HUDEP-2 (cell line): ENCODE data around the gene MAP3K3.

Experiments used
- DNase-seq, 76 experiments: peaks; one replicate each; lab custom pipeline; 2025; ENCODE audit not compliant: unreplicated experiment in 76 of 76; lab: John Stamatoyannopoulos, UW

MAP3K3 gene

DNA sequence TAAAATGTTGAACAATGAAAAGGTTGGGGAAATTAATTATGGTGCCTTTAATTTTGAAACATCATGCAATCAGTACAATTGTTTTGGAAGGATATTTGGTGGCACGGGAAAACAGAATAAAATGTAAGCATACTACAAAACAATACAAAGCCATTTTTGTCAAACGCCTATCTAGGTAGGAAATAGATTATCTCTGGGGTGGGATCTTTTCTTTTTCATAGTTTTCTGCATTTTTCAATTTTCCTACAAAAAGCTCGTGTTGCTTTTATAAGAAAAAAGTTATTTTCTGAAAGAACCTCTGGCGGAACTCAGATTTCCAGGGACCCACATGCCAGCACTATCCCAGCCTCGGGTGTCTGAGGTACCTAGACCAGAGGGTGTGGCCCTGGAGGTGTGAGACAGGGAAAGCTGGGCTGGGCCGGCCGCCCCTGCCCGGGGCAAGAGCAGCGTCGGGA is 961 bp upstream of the MAP3K3 start:
- no peak for DNase-seq

DNA sequence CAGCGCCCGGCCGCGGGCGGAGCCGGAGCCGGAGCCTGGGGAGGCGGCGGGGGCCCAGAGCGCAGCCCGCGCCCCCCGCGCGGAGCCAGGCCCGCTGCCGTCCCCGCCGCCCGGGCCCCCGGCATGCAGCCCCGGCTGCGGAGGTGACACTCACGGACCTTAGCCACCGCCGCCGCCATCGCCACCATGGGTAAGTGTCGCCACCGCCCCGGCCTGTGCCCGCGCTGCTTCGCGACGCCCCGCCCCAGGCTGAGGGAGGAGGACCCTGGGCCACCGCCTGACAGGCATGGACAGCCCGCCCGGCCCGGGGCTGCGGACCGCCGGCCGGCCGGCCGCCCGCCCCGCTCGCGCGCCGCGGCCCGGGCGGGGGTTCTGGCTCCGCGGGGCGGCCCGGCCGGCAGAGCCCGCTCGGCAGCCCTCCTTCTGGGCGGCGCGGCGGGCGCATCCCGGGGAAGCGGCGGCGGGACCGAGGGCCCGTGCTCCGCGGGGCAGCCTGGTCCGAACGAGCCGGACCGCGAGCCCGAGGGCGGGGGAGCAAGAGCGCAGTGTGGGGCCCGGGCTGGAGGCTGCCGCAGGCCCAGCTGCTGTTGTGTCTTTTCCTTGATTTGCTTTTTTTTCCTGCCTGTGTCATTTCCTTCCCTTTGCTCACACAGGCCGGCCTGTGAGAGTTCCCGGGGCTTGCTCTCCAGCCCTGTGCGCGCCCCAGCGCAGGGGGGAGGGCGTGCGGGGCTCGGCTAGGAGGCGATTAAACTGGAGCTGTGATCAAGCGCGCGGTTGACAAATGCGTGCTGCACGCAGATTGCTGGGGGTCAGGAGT is 565 bp downstream of the MAP3K3 start:
- peak in 58 of 76 experiments; percentile 2 to 65 (median 42) for DNase-seq

DNA sequence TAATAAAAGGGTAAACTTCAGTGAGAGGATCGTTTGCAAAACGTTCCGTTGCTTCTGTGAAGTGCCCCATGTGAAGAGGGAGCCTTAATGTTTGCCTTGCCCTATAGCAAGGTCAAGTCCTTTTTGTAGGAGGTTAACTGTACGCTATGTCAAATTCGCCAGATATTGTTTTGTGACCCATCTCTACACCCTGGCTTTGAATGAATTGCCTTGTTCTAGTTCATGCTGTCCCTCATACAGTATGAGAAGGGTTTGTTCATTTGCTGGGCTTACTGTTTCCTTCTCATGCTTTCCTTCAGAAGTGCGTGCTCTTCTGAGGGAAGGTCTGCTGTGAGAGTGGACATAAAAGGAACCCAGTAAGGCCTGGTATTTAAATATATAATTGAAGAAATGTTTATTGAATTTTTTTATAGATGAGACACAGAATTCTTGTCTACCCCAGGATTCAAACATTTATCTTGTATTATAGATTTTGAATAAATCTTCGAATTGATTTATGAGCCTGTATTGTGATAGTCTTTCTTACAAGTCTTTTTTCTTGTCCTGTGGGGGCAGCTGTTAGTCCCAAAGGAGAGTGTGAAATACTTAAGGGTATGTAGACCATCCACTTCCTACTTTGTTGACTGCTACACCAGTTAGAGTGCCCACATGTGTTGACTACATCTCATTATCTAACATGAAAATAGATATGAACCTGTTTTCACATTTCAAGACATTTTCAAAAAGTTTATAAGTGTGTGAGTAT is 1.7 kb downstream of the MAP3K3 start:
- no peak for DNase-seq

DNA sequence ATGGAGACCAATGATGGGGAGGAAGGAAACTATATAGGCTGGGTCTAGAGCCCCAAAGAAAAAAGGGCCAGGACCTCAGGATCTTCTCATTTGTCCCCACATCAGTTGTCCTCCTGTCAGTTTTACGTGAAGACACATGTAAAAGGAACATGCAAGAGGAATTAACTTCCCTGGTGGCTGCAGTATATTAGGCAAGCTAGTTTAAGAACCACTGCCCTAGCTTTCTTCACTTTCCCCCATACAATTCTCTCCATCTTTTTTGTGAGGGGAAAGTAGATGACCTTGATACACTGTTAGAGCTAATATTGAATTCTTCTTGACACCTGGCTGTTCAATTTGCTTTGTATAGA is 2.3 kb downstream of the MAP3K3 start:
- DNase-seq, result no peak

DNA sequence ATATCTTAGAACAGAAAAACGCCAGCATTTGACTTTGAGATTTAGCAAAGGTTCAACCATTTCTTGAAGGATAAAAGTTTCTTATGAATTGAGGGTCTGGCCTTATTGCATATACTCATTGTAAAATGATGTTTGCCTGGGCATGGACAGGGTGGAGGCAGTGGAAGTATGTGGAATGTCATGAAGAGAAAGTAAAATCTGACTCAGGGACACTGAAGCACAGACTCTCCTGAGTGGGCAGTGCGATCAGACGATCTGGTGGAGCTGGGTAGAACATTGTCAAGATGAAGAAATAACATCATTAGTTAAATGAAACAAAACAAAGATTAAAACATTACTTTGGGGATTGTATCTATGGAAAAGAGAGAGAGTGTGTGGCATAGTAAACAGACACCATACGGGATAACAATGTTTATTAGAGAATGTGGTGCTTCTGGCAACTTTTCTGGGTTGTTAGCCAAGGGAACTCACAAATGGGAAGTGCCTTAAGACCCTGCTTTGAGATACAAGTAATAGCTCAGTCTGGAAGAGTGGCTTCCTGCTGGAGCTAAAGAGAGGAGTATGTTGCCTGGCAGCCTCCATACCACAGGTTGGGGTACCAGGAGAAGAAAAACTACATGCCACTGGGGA is 4.4 kb downstream of the MAP3K3 start:
- no peak for DNase-seq

DNA sequence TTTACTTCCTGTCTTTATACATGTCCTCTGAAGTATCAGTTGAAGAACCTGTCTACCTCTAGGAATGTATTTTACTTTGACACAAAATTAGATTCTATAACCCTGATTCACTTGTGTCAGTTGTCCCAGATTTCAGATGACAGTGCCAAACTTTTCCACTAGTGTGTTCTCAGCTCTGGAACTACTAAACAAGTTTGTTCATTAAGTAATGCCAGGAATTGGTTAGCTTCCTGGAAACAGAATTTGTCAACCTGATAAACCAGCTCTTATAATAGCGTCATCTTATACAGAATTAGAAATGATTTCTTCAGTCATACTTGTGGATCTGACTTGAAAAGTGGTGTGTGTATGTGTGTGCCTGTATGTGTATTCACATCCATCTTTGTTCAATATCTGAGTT is 7.4 kb downstream of the MAP3K3 start:
- no peak for DNase-seq

DNA sequence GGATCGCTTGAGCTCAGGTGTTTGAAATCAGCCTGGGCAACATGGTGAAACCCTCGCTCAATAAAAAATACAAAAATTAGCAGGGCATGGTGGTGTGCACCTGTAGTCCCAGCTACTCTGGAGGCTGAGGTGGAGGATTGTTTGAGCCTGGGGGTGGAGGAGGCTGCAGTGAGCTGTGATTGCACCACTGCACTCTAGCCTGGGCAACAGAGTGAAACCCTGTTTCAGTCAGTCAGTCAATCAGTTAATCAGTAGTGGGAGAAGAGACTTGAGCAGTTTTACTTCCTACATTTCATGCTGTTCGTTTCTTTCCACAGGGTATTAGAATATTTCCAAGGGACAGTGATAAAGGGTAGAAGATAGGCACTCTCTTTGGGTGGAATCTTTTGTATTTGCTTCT is 8.8 kb downstream of the MAP3K3 start:
- no peak for DNase-seq

DNA sequence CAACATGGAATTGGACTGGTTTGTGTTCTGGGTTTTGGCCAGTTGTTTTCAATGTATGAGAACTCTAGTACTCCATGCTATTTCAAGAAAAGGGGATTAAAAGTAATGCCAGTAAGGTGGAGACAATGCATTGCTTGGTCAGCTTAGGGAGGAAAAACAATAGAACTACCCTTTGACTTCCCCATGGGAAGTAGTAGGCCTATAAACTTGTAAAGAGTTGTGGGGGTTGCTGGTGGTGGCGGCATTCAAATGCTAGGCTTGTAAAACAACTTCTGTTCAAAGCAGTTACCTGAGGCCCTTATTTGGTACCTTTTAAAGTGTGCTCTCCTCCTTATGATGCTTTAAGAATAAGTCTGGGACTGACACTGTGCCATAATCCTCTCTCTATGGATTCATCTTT is 9.4 kb downstream of the MAP3K3 start:
- DNase-seq, result no peak

DNA sequence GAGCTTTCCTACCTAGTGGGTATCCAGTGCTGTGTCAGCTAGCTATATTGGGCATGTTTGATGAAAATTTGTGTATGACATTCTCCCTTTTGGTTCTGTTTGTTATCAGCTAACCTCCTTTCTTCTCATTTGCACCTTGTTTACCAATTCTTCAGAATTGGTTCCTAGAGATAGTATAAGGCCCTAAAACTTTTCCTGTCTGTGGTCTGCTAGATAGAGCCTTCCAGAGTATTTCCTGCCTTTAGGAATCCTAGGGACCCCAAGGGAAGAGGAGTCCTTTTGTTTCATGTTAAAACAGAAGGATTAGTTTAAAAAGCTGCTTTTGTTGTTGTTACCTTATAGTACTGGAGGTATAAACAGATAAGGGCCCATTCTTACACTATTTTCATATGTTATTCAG is 11.5 kb downstream of the MAP3K3 start:
- no peak for DNase-seq

DNA sequence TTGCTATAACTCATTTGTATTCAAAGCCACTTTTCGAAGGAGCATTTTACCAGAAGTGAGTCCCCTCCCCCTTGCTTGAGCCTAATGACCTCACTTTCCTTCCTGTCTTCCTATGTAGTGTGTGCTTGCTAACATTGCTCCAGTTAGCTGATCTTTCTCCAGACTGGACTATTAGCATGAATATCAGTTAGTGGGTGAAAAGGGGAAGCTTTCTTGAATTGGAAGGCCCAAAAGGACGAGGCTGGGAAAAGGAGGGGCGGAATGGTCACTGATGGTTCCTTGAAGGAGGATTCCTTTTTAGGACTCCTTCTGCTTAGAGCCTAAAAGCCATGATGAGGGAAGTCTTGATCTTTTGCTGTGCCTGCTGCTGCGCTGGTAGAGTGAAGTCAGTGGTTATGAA is 11.9 kb downstream of the MAP3K3 start:
- DNase-seq, result no peak

DNA sequence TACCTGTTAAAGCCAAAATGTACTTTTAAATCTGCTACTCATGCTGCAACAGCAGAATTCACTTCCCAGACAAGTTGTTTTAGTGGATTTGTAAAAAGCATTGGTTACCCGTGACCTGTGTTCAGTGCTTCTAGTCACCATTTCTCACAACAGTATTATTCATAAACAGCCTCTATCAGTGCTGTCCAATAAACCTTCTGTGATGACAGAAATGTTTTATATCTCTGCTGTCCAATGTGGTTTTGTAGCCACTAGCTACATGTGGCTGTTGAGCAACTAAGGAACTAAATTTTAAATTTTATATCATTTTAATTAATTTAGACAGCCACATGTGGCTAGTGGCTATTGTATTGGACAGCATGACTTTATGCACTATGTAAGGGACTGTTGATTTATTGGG is 12.6 kb downstream of the MAP3K3 start:
- DNase-seq, result no peak

DNA sequence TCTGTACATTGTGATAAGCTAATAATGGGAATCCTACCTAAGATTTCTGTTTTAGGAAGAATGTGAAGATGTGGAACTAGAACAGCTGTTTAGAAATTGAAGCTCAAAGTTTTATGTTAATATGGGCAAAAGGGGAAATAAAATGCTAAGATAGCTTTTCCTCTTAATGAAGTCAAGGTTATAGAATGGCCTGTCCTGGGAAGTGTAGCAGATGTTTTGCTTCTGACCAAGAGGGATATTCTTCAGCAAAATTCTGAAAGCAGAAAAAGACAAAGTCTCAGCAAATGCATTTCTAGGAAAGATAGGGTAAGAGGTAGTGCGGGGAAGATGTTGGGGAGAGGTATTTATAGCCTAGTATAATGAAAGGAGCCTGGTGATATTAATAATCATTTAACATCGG is 13.1 kb downstream of the MAP3K3 start:
- no peak for DNase-seq

DNA sequence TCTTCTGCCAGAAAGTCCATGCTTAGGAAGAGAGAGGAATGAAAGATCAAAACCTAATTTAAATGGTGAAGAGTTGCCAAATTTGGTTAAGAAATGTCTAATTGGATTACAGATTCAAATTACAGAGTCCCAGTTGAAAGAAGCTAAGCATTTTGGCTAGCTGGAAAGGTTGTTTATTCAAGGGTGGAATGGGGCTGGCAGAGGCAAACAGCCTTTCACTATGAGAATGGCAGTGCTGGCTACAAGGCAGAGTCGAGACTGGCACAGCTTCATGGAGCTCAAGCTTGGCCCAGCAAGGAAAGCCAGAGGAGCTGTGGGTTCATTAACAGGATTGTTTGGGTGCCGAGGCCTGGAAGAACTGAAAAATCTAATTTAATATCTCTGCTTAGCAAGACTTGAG is 13.6 kb downstream of the MAP3K3 start:
- no peak for DNase-seq

DNA sequence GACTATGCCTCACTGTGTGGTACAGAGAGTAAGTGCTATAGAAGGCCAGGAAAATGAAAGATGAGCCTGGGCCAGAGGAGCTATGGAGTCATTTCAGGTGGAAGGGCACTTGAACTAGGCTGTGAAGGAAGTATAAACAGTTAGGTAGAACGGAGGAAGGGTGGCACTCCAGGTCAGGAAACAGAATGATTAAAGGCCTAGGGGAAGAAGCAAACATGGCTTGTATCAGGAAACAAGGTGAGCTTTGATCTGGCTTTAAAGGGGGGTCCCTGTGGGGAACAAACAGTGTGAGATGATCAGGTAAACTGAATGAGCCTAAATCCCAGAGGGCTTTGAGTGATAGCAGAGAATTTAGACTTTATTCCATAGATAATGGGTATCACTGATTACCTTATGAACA is 16.9 kb downstream of the MAP3K3 start:
- DNase-seq, result no peak

DNA sequence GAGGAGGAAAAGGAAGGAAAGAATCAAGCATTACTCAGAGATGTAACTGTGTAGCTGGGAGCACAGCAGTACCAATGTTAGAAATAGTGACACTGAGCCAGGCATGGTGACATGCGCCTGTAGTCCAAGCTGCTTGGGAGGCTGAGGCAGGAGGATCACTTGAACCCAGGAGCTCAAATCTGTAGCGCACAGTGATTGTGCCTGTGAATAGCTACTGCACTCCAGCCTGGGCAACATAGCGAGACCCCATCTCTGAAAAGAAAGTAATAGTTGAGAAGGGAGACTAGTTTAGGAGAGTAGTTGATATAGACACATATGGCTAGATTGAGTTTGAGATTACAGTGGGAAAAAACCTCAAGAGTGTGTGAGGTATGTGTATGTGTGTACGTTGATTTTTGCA is 17.8 kb downstream of the MAP3K3 start:
- DNase-seq, result no peak

DNA sequence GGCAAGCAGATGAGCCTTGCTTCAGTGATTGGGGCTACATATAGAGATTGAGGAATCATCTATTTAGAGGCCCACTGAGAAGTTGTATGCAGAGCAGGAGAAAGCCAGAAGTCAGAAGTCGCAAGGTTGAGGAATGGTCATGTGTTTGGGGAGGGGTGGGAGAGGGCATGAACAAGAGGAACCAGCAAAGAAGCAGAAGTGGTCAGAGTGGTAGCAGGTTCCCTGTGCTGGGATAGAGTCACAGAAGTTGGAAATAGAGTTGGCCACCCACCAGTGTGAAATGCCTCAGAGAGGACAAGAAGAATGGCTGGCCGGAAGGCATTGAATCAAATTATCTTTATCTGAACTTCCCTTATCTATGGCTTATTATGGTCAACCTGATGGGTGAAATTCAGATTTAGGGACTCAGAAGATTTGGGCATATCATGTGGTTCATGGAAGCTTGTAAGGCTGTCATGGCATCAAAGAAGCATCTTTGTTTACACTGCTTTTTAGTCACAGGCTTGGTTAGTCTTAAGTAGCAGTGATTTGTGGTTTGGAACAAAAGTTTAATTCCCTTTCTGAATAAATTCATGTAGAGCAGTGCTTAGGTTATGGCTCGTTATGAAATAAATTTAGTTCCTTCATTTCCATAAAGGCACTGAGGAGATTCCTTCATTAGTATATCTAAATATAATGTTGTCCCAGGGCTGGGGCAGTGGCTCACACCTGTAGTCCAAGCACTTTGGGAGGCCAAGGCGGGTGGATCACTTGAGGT is 19.7 kb downstream of the MAP3K3 start:
- no peak for DNase-seq

DNA sequence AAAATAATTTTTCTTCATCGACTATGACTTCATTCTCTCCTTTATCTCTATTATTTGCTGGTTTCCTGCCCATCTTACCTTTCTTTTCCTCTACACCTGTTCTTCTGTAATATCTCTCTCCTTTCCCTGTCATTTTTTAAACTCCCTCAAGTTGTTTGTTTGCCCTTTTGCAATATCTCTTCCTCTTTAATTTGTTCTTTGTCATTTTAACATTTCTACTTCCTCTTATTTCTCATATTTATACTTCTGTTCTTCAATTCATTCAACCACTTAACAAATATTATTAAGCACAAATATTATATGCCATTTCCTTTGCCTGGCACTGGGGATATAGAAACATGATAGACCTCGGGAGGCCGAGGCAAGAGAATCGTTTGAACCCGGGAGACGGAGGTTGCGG is 22.6 kb downstream of the MAP3K3 start:
- DNase-seq, result no peak

DNA sequence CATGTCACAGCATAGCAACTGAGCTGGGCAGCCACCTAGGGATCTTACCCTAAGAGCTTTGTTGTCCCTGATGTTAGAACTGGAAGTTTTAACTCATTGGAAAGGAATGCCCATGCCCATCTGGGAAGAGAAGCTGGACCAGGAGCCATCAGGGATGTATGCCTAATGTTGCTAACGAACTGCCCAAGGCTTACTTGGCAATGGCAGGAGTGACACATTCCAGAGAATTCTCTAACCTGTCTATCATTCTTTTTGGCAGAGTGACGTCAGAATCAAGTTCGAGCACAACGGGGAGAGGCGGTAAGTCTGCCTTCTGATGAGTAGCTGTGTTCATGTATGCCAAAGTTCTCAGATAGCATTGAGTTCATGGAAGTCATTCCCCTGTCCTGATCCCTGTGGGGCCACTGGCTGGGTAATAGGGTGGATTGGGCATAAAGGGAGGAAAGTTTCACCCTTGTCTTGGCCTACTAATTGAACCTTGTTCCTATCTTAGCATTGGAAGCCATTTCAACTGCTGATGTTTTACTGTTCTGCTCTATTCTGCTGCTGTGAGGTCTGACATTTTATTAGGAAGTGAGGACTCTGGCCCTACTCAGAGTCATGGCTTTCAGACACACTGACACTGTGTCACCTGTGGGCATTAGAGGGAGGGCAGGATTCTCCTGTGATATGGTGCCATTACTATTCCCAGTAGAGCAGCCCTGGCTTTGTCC is 23.7 kb downstream of the MAP3K3 start:
- no peak for DNase-seq

DNA sequence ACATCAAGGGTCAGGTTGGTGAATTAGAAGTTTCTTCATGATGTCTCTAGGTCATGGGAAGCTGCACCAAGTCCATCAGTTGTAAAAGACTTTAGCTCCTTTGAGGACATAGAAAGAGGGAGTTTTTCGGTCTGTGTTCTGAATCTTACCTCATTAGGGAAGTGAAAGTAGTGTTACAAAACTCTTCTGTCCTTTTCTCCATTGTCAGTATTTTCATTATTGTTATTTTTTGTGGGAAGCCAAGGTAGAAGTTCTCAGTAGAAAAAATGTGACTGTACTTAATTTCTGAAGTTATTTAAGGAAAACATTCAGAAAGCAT is 24.2 kb downstream of the MAP3K3 start:
- no peak for DNase-seq

DNA sequence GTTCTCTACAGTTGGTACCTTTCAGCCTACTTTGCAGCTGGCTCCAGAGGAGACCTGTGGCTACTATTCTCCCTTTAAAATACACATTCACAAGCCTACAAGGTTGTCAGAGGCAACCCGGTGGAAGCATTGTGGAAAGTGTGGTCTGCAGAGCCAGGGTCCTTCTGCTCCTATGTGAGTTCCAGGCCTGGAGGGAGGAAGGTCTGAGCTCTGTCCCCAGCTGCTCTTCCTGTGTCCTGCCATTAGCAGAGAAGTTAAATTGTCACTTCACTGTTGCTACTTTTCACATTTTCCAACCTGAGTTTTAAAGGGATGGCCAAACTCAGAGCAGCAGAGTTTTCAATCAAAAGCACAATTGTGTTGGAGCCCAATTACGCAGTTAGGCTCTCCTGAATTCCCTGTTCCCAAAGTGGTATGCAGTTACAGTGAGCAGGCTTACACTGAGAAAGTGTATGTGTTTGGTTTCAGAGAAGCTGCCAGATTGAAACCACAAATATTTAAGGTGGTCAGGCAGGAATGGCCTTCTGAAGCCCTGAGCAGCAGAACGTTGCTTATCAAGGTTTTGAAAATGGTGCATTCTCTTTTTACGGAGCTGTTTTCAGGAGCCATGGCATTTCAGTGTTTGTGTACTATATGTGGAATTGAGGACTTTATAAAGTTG is 25.0 kb downstream of the MAP3K3 start:
- no peak for DNase-seq
